H9 (cell line): ENCODE measurements around the gene CXXC5. TPM values are rescaled to one million over a fixed set of nuclear protein-coding genes. Genes with fewer than 3 reads are reported as not detected.

ENCODE experiments used
- DNase-seq: peaks from one replicate; pipeline ENCODE4 v3.0.0-alpha.2; 2017
- H2AFZ ChIP-seq: one replicate; pipeline ENCODE4 v1.6.1; 2013; ENCODE audit warnings: mild to moderate bottlenecking, low read length, control low read depth, moderate library complexity
- H2AK5ac ChIP-seq: 2 replicates; pipeline ENCODE4 v1.6.1; 2013; ENCODE audit warnings: low read length, control low read depth, mixed read lengths; ENCODE audit not compliant: insufficient read length
- H2BK120ac ChIP-seq: one replicate; pipeline ENCODE4 v1.6.1; 2013; ENCODE audit warnings: low read depth, mild to moderate bottlenecking, low read length, control low read depth, inconsistent platforms; ENCODE audit not compliant: poor library complexity, severe bottlenecking
- H2BK12ac ChIP-seq: 2 replicates; pipeline ENCODE4 v1.6.1; 2013; ENCODE audit warnings: low read length, control low read depth, mixed read lengths, low read depth; ENCODE audit not compliant: insufficient read length
- H2BK15ac ChIP-seq: 2 replicates; pipeline ENCODE4 v1.6.1; 2013; ENCODE audit warnings: low read depth, low read length, control low read depth
- H2BK20ac ChIP-seq: one replicate; pipeline ENCODE4 v1.6.1; 2013; ENCODE audit warnings: low read depth, mild to moderate bottlenecking, low read length, control low read depth, inconsistent platforms; ENCODE audit not compliant: poor library complexity, severe bottlenecking
- H2BK5ac ChIP-seq: 2 replicates; pipeline ENCODE4 v1.6.1; 2013; ENCODE audit warnings: low read length, control low read depth, mixed read lengths; ENCODE audit not compliant: insufficient read length
- H3K14ac ChIP-seq: 2 replicates; pipeline ENCODE4 v1.6.1; 2013; ENCODE audit warnings: low read length, control low read depth; ENCODE audit not compliant: insufficient read depth
- H3K18ac ChIP-seq: 2 replicates; pipeline ENCODE4 v1.6.1; 2013; ENCODE audit warnings: low read depth, mild to moderate bottlenecking, mixed read lengths, low read length, control low read depth; ENCODE audit not compliant: insufficient read length
- H3K23ac ChIP-seq: 2 replicates; pipeline ENCODE4 v1.6.1; 2013; ENCODE audit warnings: low read length, control low read depth, mixed read lengths, low read depth; ENCODE audit not compliant: insufficient read length
- H3K23me2 ChIP-seq: 2 replicates; pipeline ENCODE4 v1.6.1; 2013; ENCODE audit warnings: low read depth, mild to moderate bottlenecking, mixed read lengths, low read length, control low read depth; ENCODE audit not compliant: insufficient read length, poor library complexity, severe bottlenecking
- H3K27ac ChIP-seq: 2 replicates; pipeline ENCODE4 v1.5.1; 2013; ENCODE audit warnings: low read length, control low read depth, mixed read lengths, low read depth; ENCODE audit not compliant: insufficient read length
- H3K27me3 ChIP-seq: 2 replicates; pipeline ENCODE4 v1.6.1; 2013; ENCODE audit warnings: low read length, control low read depth, inconsistent platforms; ENCODE audit not compliant: insufficient read depth
- H3K4ac ChIP-seq: 2 replicates; pipeline ENCODE4 v1.6.1; 2013; ENCODE audit warnings: low read depth, mild to moderate bottlenecking, control low read depth, inconsistent platforms, low read length, moderate library complexity
- H3K4me1 ChIP-seq: 2 replicates; pipeline ENCODE4 v1.6.1; 2013; ENCODE audit warnings: low read length, control low read depth, inconsistent platforms; ENCODE audit not compliant: insufficient read depth
- H3K4me2 ChIP-seq: 2 replicates; pipeline ENCODE4 v1.6.1; 2013; ENCODE audit warnings: low read length, control low read depth, mixed read lengths; ENCODE audit not compliant: insufficient read length, insufficient read depth
- H3K56ac ChIP-seq: 2 replicates; pipeline ENCODE4 v1.6.1; 2013; ENCODE audit warnings: low read depth, mild to moderate bottlenecking, mixed read lengths, low read length, control low read depth; ENCODE audit not compliant: insufficient read length
- H3K79me1 ChIP-seq: 2 replicates; pipeline ENCODE4 v1.6.1; 2013; ENCODE audit warnings: low read depth, mild to moderate bottlenecking, moderate library complexity, low read length, control low read depth, inconsistent platforms; ENCODE audit not compliant: insufficient read depth, poor library complexity, severe bottlenecking
- H3K79me2 ChIP-seq: 2 replicates; pipeline ENCODE4 v1.6.1; 2013; ENCODE audit warnings: low read length, control low read depth, inconsistent platforms; ENCODE audit not compliant: insufficient read depth
- H3K9ac ChIP-seq: 2 replicates; pipeline ENCODE4 v1.6.1; 2013; ENCODE audit warnings: low read length, control low read depth, mixed read lengths; ENCODE audit not compliant: insufficient read length; ENCODE audit errors: extremely low read depth
- H3K9me3 ChIP-seq: one replicate; pipeline ENCODE4 v1.6.1; 2013; ENCODE audit warnings: low read depth, low read length, inconsistent platforms; ENCODE audit not compliant: control insufficient read depth
- H3T11ph ChIP-seq: one replicate; pipeline ENCODE4 v1.6.1; 2013; ENCODE audit warnings: mild to moderate bottlenecking, low read length, control low read depth, inconsistent platforms
- H4K20me1 ChIP-seq: one replicate; pipeline ENCODE4 v1.6.1; 2013; ENCODE audit not compliant: control insufficient read depth, insufficient read length, insufficient read depth
- H4K5ac ChIP-seq: 2 replicates; pipeline ENCODE4 v1.6.1; 2013; ENCODE audit warnings: low read depth, mild to moderate bottlenecking, mixed read lengths, low read length, control low read depth; ENCODE audit not compliant: insufficient read length
- H4K8ac ChIP-seq: replicated peaks from 2 replicates; pipeline ENCODE4 v1.6.1; 2013; ENCODE audit warnings: low read length, control low read depth, mixed read lengths, low read depth; ENCODE audit not compliant: insufficient read length
- H4K91ac ChIP-seq: 2 replicates; pipeline ENCODE4 v1.6.1; 2013; ENCODE audit warnings: low read depth, mild to moderate bottlenecking, moderate library complexity, mixed read lengths, low read length, control low read depth; ENCODE audit not compliant: insufficient read length
- H3K27ac Mint-ChIP-seq, 3 experiments: 2 replicates in 2 of 3; 3 replicates in 1 of 3; pipeline ENCODE4 v1.8.0; 2020 to 2021; ENCODE audit warnings: mixed read lengths in 3 of 3, mild to moderate bottlenecking in 1 of 3, moderate library complexity in 1 of 3
- H3K27me3 Mint-ChIP-seq: 2 replicates; pipeline ENCODE4 v1.8.0; 2021; ENCODE audit warnings: low read depth, mild to moderate bottlenecking, moderate library complexity, mixed read lengths
- H3K36me3 Mint-ChIP-seq, 3 experiments: 2 replicates in 2 of 3; 3 replicates in 1 of 3; pipeline ENCODE4 v1.8.0; 2020 to 2021; ENCODE audit warnings: low read depth in 3 of 3, mixed read lengths in 3 of 3; ENCODE audit not compliant: insufficient read depth in 1 of 3
- H3K4me1 Mint-ChIP-seq, 2 experiments: 2 replicates each; pipeline ENCODE4 v1.8.0; 2020; ENCODE audit warnings: mixed read lengths in 2 of 2
- H3K4me3 Mint-ChIP-seq, 2 experiments: 2 replicates in 1 of 2; 3 replicates in 1 of 2; pipeline ENCODE4 v1.8.0; 2020 to 2021; ENCODE audit warnings: mild to moderate bottlenecking in 2 of 2, mixed read lengths in 2 of 2, moderate library complexity in 1 of 2
- H3K9me3 Mint-ChIP-seq, 2 experiments: 2 replicates in 1 of 2; 3 replicates in 1 of 2; pipeline ENCODE4 v1.8.0; 2020; ENCODE audit warnings: mild to moderate bottlenecking in 2 of 2, mixed read lengths in 2 of 2, moderate library complexity in 1 of 2
- CTCF ChIP-seq: fragments of 200-600 bp; sonication (generic); conservative IDR thresholded peaks from 3 replicates; pipeline ENCODE4 v1.8.0; 2021; ENCODE audit warnings: antibody characterized with exemption, mild to moderate bottlenecking
- WGBS: extraction: QIAGEN DNeasy Blood & Tissue Kit; methylation state at CpG from one replicate; pipeline ENCODE4 v1.1.7; 2013; ENCODE audit warnings: missing lambda C conversion rate, low lambda C conversion rate, mixed read lengths; ENCODE audit not compliant: insufficient read length; ENCODE audit errors: extremely low coverage; 5-methylcytosine and 5-hydroxymethylcytosine counted together
- total RNA-seq: library from RNA; stranded (reverse); gene quantifications from 2 replicates; pipeline ENCODE4 v1.2.1, GENCODE V29; 2021

The CXXC5 gene
- total RNA-seq, 1 experiment from 2014 or later = 105 TPM

- H3T11ph ChIP-seq = no peak overlapping the region
- H3K23ac ChIP-seq = no peak overlapping the region
- no peak overlapping the region for H2BK120ac ChIP-seq
- H3K4ac ChIP-seq = no peak overlapping the region
- H3K4me1 ChIP-seq = peaks cover 26% of the 10 kb centered on the region
- no peaks in the 10 kb centered on the region for H3K27me3 ChIP-seq
- H3K23me2 ChIP-seq = peaks cover 4% of the 10 kb centered on the region
- no peak overlapping the region for H2AFZ ChIP-seq
- no peak overlapping the region for H3K18ac ChIP-seq
- H3K79me1 ChIP-seq = peaks cover 13% of the 10 kb centered on the region
- H2BK12ac ChIP-seq = no peak overlapping the region
- H3K27me3 Mint-ChIP-seq = no peaks in the 10 kb centered on the region
- peaks cover 3% of the 10 kb centered on the region for H4K20me1 ChIP-seq
- no peak overlapping the region for H4K8ac ChIP-seq
- no peak overlapping the region; the same call in 1 of the 2 replicates for H3K14ac ChIP-seq
- no peaks in the 10 kb centered on the region for H3K9me3 Mint-ChIP-seq
- WGBS = no CpG with 5 or more reads among the region's 41 CpGs
- H3K27ac Mint-ChIP-seq = peak overlapping the region in 2 of 3 experiments; percentile 80 to 89; a peak in 3 of 7 replicates
- no peak for DNase-seq
- H3K27ac ChIP-seq = no peak overlapping the region
- H3K9me3 ChIP-seq = no peaks in the 10 kb centered on the region
- H3K4me2 ChIP-seq = no peak overlapping the region
- no peak overlapping the region for H2BK5ac ChIP-seq
- no peak for TF ChIP-seq CTCF
- H2BK15ac ChIP-seq = no peak overlapping the region
- H3K56ac ChIP-seq = no peak overlapping the region
- H4K91ac ChIP-seq = no peak overlapping the region
- peaks cover 57% of the 10 kb centered on the region; the same call in 1 of the 2 replicates for H3K79me2 ChIP-seq
- H3K9ac ChIP-seq = no peak overlapping the region
- H4K5ac ChIP-seq = no peak overlapping the region
- peaks cover 49 to 60% of the 10 kb centered on the region in 2 experiments for H3K4me1 Mint-ChIP-seq
- H2BK20ac ChIP-seq = no peak overlapping the region
- H3K4me3 Mint-ChIP-seq = peak overlapping the region in 1 of 2 experiments; percentile 22; a peak in 1 of 5 replicates
- H3K36me3 Mint-ChIP-seq = peaks cover 0 to 19% (median 0%) of the 10 kb centered on the region in 3 experiments; a peak in 3 of 7 replicates
- no peak overlapping the region for H2AK5ac ChIP-seq
Observed at GRCh38 chr5:139660923-139661814, 13.0 kb downstream of the CXXC5 start.
